Activated CD4-positive, alpha-beta memory T cell treated with anti-CD3 and anti-CD28 coated beads, Interleukin-2, amount 10 ng/mL, durations not matched to agents 7 days and 5 days (primary cell): ENCODE results near the gene ZNF763. TPM values are rescaled to one million over a fixed set of nuclear protein-coding genes. Genes with fewer than 3 reads are reported as not detected.
"Not testable (repeated sequence)": the region's sequence is repeated elsewhere in the genome, so short reads cannot be mapped to it uniquely, and the experiment has no call there.

Experiments
- CTCF ChIA-PET: fragments of 350-600 bp; sonication (Branson Sonifier 250); formaldehyde crosslinking; loops from one replicate; lab custom pipeline; 2021; ENCODE audit warnings: antibody characterized with exemption, inconsistent platforms; lab: Charles Lee
- POLR2A ChIA-PET: fragments of 350-600 bp; sonication (Branson Sonifier 250); formaldehyde crosslinking; loops from one replicate; lab custom pipeline; 2021; ENCODE audit warnings: antibody characterized with exemption; lab: Charles Lee
- DNase-seq: peaks from one replicate; pipeline ENCODE4 v3.0.0-alpha.2; 2020
- H3K27ac Mint-ChIP-seq: one replicate; pipeline ENCODE4 v1.8.0; 2021; ENCODE audit warnings: mild to moderate bottlenecking, mixed read lengths
- H3K27me3 Mint-ChIP-seq: one replicate; pipeline ENCODE4 v1.8.0; 2021; ENCODE audit warnings: mixed read lengths
- H3K36me3 Mint-ChIP-seq: one replicate; pipeline ENCODE4 v1.8.0; 2021; ENCODE audit warnings: low read depth, mixed read lengths
- H3K4me1 Mint-ChIP-seq: one replicate; pipeline ENCODE4 v1.8.0; 2021; ENCODE audit warnings: mixed read lengths
- H3K4me3 Mint-ChIP-seq: one replicate; pipeline ENCODE4 v1.8.0; 2021; ENCODE audit warnings: mild to moderate bottlenecking, mixed read lengths
- H3K9me3 Mint-ChIP-seq: one replicate; pipeline ENCODE4 v1.8.0; 2021; ENCODE audit warnings: mixed read lengths
- total RNA-seq, 2 experiments: library from RNA; stranded (reverse); gene quantifications; one replicate each; pipeline ENCODE4 v1.2.3, GENCODE V29; 2021

ZNF763 gene
- total RNA-seq: 1 to 10 TPM; 1.4 to 2.2 TPM

- POLR2A ChIA-PET: interaction anchor here (1.3 to 3.2 kb wide), 4 partner anchors 23 to 197 kb away, joined by 3 to 19 read pairs (median 10); partner anchors contain the start of genes ZNF136 and ZNF700
- Mint-ChIP-seq H3K36me3 (peaks cover 18% of the 10 kb centered on the region), H3K9me3 (peaks cover 15% of the 10 kb centered on the region), H3K27ac (peak within 1 kb of the TSS; percentile 75), H3K27me3 (no peaks in the 10 kb centered on the region), H3K4me3 (peak within 1 kb of the TSS; percentile 85), H3K4me1 (peaks cover 22% of the 10 kb centered on the region)
- peak; percentile 91 for DNase-seq
- CTCF ChIA-PET: interaction anchor here (0.7 to 3.3 kb wide), 4 partner anchors 24 to 176 kb away, joined by 3 to 38 read pairs (median 16); partner anchors contain the start of genes ZNF20 and ZNF700
Measured at GRCh38 chr19:11964858-11965645, at the start of gene ZNF763. Gene ZNF763, plus strand, starts transcription at chr19:11965040. Its CDS starts 169 bp downstream, at chr19:11965209.

- Mint-ChIP-seq H3K4me1 (peaks cover 31% of the 10 kb centered on the region), H3K27ac (no peak overlapping the region), H3K27me3 (no peaks in the 10 kb centered on the region), H3K4me3 (no peak overlapping the region), H3K36me3 (peaks cover 17% of the 10 kb centered on the region), H3K9me3 (peaks cover 9% of the 10 kb centered on the region)
- ChIA-PET CTCF (interaction anchor here (0.9 to 5.0 kb wide), 6 partner anchors 33 to 219 kb away, joined by 3 to 84 read pairs (median 19); partner anchors contain the start of genes ZNF20, ZNF491 and ZNF763), POLR2A (interaction anchor here (0.6 to 6.3 kb wide), 2 partner anchors 67 to 519 kb away, joined by 3 to 79 read pairs; partner anchors contain the start of gene ZNF443)
- no peak for DNase-seq
Measured at GRCh38 chr19:11921852-11922495, 42.9 kb upstream of the ZNF763 start.

GRCh38 chr19:11924886-11925650, 39.8 kb upstream of the ZNF763 start, which contains the start of gene ZNF700:
Gene ZNF700, plus strand, starts transcription at chr19:11925107. Its CDS starts 104 bp downstream, at chr19:11925211.
- Mint-ChIP-seq H3K4me1 (peaks cover 37% of the 10 kb centered on the region), H3K4me3 (peak within 1 kb of the TSS; percentile 95), H3K27me3 (no peaks in the 10 kb centered on the region), H3K9me3 (peaks cover 18% of the 10 kb centered on the region), H3K36me3 (peaks cover 44% of the 10 kb centered on the region), H3K27ac (peak within 1 kb of the TSS; percentile 98)
- CTCF ChIA-PET: interaction anchor here (0.7 to 5.0 kb wide), 17 partner anchors 27 to 476 kb away, joined by 3 to 84 read pairs (median 5); partner anchors contain the start of genes ZNF20, ZNF439, ZNF440 and ZNF491
- POLR2A ChIA-PET: interaction anchor here (0.9 to 6.3 kb wide), 13 partner anchors 8 to 772 kb away, joined by 3 to 79 read pairs (median 6); partner anchors contain the start of genes FBXW9, ZNF136, ZNF20 and ZNF44
- peak; percentile 95 for DNase-seq

GRCh38 chr19:11925651-11926187, 39.1 kb upstream of the ZNF763 start:
- ChIA-PET CTCF (interaction anchor here (3.3 kb wide), 1 partner anchor 166 kb away, joined by 14 read pairs; no protein-coding TSS in a partner anchor), POLR2A (interaction anchor here (0.9 to 6.3 kb wide), 6 partner anchors 38 to 407 kb away, joined by 5 to 79 read pairs (median 14); partner anchors contain the start of genes ZNF20, ZNF563, ZNF69 and ZNF763)
- peaks cover 23% of the 10 kb centered on the region for H3K9me3 Mint-ChIP-seq
- H3K27ac Mint-ChIP-seq: peak overlapping the region; percentile 88
- peaks cover 37% of the 10 kb centered on the region for H3K4me1 Mint-ChIP-seq
- H3K4me3 Mint-ChIP-seq: peak overlapping the region; percentile 95
- H3K27me3 Mint-ChIP-seq, DNase-seq: not testable (repeated sequence)
- peaks cover 51% of the 10 kb centered on the region for H3K36me3 Mint-ChIP-seq

GRCh38 chr19:11927227-11927626, 37.6 kb upstream of the ZNF763 start:
- POLR2A ChIA-PET: no interaction called here
- no peak for DNase-seq
- Mint-ChIP-seq H3K4me3 (no peak overlapping the region), H3K27ac (no peak overlapping the region), H3K36me3 (peaks cover 64% of the 10 kb centered on the region), H3K4me1 (peaks cover 40% of the 10 kb centered on the region), H3K27me3 (no peaks in the 10 kb centered on the region), H3K9me3 (peaks cover 31% of the 10 kb centered on the region)
- CTCF ChIA-PET: no interaction called here

GRCh38 chr19:11931051-11931450, 33.8 kb upstream of the ZNF763 start:
- no peaks in the 10 kb centered on the region for H3K27me3 Mint-ChIP-seq
- no peak overlapping the region for H3K27ac Mint-ChIP-seq
- POLR2A ChIA-PET: no interaction called here
- no peak overlapping the region for H3K4me3 Mint-ChIP-seq
- CTCF ChIA-PET: no interaction called here
- DNase-seq: no peak
- peaks cover 17% of the 10 kb centered on the region for H3K4me1 Mint-ChIP-seq
- peaks cover 86% of the 10 kb centered on the region for H3K36me3 Mint-ChIP-seq
- H3K9me3 Mint-ChIP-seq: peaks cover 43% of the 10 kb centered on the region

GRCh38 chr19:11931513-11931912, 33.3 kb upstream of the ZNF763 start:
- DNase-seq: no peak
- no peak overlapping the region for H3K27ac Mint-ChIP-seq
- peaks cover 14% of the 10 kb centered on the region for H3K4me1 Mint-ChIP-seq
- peaks cover 46% of the 10 kb centered on the region for H3K9me3 Mint-ChIP-seq
- ChIA-PET POLR2A (no interaction called here), CTCF (no interaction called here)
- no peaks in the 10 kb centered on the region for H3K27me3 Mint-ChIP-seq
- H3K4me3 Mint-ChIP-seq: no peak overlapping the region
- H3K36me3 Mint-ChIP-seq: peaks cover 87% of the 10 kb centered on the region

- CTCF ChIA-PET, POLR2A ChIA-PET, H3K27ac Mint-ChIP-seq, H3K4me1 Mint-ChIP-seq, DNase-seq, H3K4me3 Mint-ChIP-seq, H3K27me3 Mint-ChIP-seq: not testable (repeated sequence)
- H3K36me3 Mint-ChIP-seq: peaks cover 85% of the 10 kb centered on the region
- H3K9me3 Mint-ChIP-seq: peaks cover 43% of the 10 kb centered on the region
Measured at GRCh38 chr19:11935829-11936228, 29.0 kb upstream of the ZNF763 start.

GRCh38 chr19:11938383-11938782, 26.5 kb upstream of the ZNF763 start:
- POLR2A ChIA-PET, DNase-seq, H3K27me3 Mint-ChIP-seq, H3K4me3 Mint-ChIP-seq, CTCF ChIA-PET, H3K27ac Mint-ChIP-seq, H3K4me1 Mint-ChIP-seq: not testable (repeated sequence)
- H3K36me3 Mint-ChIP-seq: peaks cover 86% of the 10 kb centered on the region
- peaks cover 47% of the 10 kb centered on the region for H3K9me3 Mint-ChIP-seq

GRCh38 chr19:11941361-11941887, 23.4 kb upstream of the ZNF763 start:
- peaks cover 90% of the 10 kb centered on the region for H3K36me3 Mint-ChIP-seq
- H3K27ac Mint-ChIP-seq, DNase-seq, POLR2A ChIA-PET, H3K27me3 Mint-ChIP-seq, H3K4me3 Mint-ChIP-seq, H3K4me1 Mint-ChIP-seq, CTCF ChIA-PET: not testable (repeated sequence)
- peaks cover 64% of the 10 kb centered on the region for H3K9me3 Mint-ChIP-seq

- H3K36me3 Mint-ChIP-seq: peaks cover 91% of the 10 kb centered on the region
- H3K27me3 Mint-ChIP-seq: no peaks in the 10 kb centered on the region
- H3K9me3 Mint-ChIP-seq: peaks cover 65% of the 10 kb centered on the region
- CTCF ChIA-PET: no interaction called here
- H3K4me1 Mint-ChIP-seq: no peaks in the 10 kb centered on the region
- POLR2A ChIA-PET: interaction anchor here (1.0 kb wide), 1 partner anchor 499 kb away, joined by 3 read pairs; the partner anchor contains the start of gene ZNF443
- DNase-seq: no peak
- H3K4me3 Mint-ChIP-seq: no peak overlapping the region
- H3K27ac Mint-ChIP-seq: no peak overlapping the region
Measured at GRCh38 chr19:11942008-11942842, 22.6 kb upstream of the ZNF763 start.
